Bone marrow (tissue), 2 donors: ENCODE measurements around the gene SULT4A1.

ENCODE experiments used
- DNase-seq, 2 donors: peaks; one replicate each; lab custom pipeline; 2025; lab: John Stamatoyannopoulos, UW

The SULT4A1 gene

DNA sequence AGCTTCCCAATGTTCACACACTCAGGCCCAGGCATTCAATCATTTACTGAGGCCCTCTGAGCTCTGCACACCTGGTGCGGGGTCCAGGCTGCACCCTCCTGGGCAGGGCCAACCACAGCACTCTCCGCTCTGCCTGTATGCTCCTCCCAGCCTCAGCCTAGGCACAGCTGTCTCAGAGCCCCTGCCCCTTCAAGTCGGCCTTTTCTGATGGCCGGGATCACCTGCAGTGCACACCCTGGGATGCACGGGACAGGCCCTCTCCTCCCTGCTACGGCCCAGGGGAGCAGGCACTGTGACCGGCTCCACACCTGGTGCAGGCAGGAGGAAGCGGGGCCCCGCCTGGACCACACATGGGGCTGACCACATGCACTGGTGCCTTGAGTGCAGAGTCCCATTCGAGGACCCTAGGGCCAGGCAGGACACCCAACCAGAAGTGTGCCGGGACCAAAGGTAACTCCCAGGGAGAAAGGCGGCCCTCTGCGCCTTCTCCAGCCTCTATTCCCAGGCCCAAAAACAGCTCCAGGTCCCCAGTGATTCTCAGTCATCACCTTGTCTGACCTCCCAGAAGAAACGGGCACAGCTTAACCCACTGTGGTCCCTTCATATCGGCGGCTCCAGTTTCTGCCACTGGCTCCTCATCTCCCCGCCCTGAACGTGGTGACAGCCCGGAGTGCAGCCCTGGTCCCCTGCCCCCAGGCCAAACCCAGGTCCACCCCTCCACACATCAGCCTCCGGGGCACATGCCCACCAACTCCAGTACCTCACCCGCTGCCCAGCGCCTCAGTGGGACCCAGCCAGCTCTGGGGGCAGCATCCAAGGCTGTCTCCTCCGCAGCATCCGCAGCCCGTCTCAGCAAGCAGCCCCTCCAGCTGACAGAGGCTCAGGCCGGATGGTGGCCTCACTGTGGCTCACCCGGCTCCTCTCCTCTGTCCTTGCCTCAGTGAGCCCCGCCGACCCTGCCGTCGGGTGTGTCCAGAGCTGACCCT lies 17.5 kb downstream of the SULT4A1 start:
- no peak for DNase-seq

DNA sequence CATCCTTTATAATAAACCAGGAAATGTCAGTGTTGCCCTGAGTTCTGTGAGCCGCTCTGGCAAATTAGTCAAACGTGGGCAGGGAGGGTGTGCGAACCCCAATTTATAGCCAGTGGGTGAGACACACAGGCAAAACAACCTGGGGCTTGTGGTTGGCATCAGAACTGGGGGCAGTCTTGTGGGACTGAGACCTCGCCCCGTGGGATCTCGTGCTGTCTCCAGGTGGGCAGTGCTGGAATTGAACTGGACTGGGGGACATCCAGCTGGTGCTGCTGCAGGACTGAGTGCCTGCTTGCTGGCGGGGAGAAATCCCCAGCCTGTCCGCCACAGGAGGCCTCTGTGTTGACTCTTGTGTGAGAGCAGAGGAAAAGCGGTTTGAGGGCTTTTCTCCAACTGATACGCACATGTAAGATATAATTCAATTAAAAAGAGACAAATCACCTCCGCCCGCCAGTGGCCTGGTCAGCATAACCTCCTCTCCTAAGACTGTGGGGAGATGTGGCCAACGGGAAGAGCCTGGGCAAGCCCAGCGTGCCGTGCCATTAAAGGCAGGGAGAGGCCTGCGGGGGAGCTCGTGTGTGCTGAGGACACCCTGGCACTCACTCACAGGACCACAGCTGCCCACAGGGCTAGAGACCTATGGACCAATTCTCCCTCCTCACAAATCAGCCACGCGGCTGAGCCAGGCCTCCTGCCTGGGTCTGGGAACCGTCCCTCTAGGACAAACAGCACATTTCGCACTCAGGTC lies 18.4 kb downstream of the SULT4A1 start:
- no peak for DNase-seq

DNA sequence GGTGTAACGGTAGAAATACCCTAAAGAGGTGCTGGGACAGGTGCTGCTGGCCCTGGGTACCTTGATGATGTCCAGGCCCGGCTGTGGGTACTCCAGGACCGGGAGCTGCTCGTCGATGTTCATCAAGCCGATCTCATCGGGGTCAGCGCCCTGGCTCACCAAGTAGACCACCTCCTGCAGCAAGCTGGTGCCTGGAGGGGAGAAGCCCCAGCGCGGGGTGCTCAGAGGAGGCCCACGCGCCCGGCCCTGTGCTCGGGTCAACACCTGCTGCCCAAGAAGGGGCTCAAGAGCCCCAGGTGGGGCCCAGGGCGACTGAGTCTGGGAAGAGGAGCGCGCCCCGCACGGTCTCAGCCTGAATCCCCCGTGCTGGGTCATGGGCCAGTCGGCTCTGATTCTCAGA lies 20.6 kb downstream of the SULT4A1 start:
- DNase-seq: no peak

DNA sequence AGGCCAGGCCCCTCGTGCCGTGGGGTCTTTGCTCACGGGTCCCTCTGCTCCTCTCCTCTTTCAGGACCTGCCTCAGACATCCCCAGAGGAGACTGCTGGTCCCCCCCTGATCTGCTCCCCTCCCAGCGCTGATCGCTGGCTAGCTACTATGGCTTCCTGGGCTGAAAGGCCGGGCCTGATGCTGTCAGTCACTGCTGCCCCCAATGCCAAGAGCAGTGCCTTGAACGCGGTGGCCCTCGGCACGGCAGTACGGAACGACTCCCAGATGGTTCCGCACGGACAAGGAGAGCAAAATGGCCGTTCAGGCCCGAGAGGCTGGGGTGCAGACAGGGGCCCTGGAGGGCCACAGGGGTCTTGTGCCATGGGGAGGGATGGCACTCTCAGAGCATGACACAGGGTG lies 21.5 kb downstream of the SULT4A1 start:
- no peak for DNase-seq

DNA sequence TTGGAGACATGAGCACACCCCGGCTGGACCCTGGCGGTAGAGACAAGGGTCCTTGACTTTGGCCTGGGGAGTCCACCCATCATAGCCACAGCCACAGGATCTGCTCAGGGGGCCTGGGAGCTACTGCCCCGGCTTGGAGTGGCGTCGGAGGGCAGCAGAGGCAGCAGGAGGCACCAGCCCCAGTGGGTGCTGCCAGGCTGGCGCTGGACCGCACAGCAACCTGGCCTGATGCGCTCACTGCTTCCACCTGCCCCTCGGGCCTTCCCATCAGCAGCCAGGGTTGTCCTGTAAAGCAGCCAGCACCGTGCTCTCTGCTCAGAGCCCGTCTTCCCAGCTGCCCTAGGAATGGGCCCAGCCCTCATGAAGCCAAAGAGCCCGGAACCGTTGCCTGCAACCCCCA lies 21.9 kb downstream of the SULT4A1 start:
- DNase-seq: no peak

DNA sequence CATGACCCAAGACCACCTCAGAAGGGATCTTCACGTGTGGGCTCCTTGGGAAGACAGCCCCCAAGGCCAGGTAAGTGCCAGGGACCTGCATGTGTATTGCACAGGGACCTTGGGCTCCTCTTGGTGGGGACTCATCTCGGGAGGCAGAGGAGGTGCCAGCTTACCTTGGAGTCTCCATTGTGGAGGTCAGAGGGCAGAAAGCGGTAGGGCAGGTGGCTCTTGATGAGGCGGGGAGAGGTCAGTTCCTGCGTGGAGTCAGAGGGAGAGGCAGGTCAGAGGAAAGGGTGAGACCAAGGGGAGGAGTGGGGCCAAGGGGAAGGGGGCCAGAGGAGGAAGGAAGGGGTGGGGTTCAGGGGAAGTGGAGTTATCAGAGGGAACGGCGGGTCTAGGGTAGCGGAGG lies 22.5 kb downstream of the SULT4A1 start:
- no peak for DNase-seq

DNA sequence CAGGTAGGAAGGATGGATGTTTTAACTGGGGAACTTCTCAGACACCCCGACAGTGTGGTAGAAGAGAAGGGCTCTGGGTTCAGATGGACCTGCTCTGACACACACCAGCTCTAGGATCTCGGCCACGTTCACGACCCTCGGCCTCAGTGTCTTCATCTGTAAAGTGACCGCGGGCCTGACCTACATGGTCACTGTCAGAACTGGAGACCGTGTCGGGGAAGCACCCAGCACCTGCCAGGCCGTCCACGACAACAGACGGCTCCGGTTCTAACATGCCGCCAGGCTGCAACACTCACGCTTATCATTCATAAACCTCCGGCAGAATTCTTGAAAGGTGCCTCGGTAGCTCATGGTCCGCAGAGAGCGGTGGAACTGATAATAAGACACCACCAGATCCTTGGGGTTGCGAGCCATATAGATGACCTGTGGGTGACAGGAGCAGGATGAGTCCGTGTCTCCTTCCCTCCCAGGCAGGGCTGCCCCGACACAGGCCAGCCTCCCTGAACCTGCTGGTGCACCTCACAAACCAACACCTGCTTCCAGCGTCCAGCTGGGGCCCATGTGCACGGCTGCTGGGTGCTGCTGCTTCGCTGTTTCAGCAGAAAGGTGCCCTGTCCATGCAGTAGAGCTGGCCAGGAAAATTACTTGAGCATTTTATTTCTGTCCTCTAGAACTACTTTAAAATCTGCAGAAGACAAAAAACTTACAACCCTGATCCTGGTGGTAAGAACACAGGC lies 23.6 kb downstream of the SULT4A1 start:
- DNase-seq: no peak

DNA sequence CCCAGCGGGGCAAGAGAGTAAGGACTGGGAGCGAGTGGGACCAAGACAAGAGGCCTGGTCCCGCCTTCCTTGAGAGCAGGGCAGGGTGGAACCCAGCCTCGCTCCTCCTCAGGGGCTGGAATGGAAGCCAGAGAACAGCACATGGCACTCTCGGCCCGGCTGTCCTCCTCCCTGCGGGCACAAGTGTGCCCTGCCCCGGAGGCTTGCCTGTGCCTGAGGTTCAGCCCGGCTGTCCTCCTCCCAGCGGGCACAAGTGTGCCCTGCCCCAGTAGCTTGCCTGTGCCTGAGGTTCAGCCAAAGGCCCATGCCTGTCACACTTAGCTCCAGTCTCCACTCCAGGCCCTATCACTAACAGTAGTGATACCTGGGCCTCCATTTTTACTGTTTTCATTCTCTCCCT lies 24.2 kb downstream of the SULT4A1 start:
- DNase-seq: no peak

DNA sequence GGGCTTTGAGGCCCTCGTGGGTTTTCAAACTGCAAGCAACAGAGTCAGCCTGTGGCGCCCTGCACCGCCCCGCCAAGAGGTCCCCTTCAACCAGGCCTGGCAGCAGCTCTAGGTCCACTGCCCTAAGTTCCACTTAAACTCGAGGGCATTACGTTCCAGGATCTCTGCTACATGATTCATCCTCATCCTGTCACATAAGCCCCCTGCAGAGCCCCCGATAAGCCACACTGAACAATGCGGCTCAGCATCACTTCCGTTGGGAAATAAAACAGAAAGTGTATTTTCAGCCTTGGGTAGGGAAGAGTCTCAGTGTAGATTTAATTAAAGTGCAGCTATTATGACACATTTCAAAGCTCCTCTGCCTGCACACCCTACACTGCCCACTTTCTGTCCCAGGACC lies 24.6 kb downstream of the SULT4A1 start:
- no peak for DNase-seq

DNA sequence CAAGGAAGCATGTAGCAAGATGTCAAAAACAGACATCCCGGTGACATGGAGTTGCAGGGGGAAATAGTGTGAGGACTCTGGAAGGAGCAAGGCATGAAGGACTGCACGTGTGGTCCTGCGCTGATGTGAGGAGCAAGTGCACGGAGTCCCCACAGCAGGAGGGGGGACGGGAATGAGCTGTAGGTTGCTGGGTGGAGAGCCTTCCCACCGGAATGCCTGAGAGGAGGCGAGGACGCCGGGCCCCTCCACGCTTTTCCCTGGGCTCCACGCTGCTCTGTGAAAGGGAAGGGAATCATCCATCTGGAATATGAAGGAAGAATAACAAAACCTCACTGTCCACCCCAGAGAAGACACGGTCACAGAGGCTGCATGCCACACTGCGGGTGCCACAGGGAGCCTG lies 26.6 kb downstream of the SULT4A1 start:
- no peak for DNase-seq

DNA sequence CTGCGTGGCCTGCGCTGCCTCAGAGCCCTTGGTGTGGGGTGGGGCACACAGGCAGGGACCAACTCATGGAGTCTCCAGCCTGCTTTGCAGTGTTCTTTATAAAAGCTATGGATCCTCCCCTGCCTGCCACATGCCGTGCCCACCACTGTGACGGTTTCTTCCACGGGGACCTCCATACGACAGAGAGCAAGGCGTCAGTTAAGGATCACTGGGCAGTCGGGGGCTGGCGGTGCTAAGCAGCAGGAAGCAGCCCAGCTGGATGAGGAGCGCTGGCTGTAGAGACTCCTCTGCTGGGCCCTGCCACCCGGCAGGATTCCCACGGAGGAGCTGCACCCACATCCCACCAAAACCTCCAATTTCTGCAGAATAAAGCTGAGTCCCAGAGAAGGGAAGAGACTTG lies 27.1 kb downstream of the SULT4A1 start:
- DNase-seq: no peak

DNA sequence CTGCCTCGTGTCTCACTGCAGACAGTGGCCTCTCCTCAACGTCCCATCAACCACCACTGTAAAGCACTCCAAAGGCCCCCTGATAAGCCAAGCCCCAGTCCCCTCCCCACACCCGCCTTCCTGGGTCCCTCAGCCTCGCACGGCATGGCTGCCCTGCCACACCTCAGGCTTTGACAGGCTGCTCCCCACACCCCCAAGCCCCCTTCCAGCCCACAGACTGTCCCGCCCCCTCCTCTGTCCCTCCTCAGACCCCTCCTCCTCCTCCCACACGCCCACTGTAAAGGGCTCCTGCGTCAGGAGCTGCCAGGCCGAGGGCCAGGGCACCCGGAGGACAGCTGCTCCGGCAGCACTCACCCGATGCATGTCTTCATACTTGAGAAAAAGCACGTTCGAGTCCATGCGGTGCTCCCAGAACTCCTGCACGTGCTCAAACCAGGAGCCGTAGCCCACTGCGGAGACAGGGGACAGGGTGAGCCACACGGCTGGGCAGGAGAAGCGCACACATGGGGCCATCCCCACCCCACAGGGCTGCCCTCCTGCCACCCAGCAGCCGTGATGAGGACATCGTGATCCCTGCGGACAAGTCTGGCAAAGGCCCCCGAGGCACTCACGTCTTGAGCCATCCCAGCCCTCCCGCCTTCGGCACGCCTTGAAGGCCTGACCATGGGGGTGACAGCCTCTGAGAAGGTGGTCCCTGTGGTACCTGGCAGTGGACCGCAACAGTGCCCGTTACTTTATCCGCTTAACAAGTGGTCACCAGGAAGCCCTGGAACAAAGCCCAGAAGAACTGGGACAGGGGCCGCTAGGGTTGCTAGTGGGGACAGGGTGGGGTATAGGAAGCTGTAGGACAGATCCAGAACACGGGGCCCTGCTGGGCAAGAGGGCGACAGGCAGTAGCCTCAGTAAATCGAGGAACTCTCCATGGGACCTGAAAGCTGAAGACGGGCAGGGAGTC lies 28.8 kb downstream of the SULT4A1 start:
- no peak for DNase-seq

DNA sequence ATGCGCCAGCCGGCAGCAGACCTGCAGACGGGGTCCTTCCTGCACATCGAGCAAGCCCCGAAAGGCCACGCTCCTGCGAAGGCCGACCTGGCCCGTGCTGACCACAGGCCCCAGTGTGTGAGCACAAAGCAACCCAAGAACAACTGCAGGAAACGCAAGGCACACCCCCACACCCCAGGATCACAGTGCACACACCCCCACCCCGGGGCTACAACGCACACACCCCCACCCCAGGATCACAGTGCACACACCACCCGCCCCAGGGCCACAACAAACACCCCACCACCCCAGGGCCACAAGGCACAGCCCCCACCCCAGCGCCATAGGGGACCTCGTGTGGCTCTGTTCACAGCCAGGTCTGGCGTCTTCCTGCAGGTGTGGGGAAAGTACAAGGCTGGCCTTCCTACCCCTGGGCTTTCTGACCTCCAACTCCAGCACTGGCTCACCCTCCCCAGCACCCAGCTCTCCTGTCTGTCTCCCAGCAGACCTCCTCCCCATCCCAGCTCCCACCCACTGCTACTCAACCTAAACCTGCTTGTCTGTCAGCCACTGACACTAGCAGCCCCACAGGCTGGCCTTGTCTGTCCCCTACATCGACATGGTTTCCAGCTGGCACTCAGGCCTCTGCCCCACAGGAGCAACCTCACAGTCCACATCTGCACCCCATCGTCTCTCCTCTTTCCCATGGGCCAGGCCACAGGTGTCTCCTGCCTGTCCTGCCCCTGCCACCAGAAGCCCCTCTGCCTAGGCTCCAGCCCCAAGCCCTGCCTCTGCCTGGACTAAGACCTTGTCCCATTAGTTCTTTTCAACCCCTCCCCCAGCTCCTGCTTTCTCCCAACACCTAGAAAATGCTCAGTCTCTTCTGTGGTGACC lies 29.7 kb downstream of the SULT4A1 start:
- no peak for DNase-seq

DNA sequence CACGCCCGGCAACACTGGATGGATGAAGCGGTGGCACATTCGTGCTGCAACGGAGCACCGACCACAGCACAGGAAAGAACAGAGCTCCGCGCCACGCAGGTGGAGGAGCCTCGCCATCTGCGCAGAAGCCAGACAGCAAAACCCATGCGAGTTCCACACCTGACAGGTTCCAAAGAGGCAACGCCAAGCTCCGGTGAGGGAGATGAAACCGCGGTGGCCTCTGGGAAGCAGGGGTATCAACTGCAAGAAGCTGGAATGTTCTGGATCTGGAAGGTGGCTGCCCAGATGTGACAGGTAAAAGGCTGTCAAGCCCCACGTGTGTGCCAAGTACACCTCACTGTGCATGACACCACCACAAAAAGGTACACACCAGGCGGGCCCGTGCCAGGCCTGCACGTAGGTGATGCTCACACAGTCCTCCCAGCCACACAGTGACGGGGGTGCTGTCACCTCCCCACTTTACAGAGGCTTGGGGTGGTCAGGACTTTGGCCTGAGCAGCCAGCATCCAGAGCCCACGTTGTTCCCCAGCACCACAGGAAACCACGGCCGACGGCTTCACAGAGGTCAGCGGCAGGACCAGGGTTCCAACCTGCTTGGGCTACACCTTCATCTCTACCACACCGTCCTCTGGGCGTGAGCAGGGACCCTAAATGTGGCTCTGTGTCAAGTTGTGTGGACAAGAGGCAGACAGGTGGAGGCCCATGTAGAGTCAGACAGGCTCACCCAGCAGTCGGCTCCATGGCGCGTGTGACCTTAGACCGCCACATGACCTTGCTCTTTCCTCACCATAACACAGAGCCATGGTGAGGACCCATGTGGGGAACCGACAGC lies 30.5 kb downstream of the SULT4A1 start:
- DNase-seq: no peak

DNA sequence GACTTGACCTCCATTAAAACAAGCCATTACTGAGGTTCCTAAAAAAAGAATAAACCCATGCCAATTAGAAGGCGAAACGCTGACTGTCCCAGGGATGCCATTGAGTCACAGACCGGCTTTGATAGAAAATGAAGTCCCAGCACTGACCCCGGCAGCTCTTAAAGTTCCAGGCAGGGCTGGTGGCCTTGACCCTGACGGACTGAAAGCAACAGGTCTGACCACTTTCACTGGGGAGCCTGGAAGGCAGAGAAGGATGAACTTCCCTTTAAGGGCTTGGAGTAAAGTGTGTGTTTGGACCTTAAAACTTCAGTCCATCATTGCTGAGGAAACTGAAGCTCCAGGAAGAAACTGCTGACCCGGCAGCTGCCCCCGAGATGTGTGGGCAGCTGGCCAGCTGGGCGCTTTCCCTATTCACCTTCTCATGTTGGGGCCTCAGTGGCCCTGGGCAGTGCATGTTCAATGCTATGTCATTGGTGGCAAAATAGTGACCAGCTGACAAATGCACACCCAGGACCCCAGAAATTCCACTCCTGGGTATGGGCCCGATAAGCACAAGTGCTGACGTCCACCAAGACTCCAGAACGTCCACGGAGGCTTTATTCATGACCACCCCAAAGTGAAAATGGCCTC lies 31.3 kb downstream of the SULT4A1 start:
- DNase-seq: no peak

DNA sequence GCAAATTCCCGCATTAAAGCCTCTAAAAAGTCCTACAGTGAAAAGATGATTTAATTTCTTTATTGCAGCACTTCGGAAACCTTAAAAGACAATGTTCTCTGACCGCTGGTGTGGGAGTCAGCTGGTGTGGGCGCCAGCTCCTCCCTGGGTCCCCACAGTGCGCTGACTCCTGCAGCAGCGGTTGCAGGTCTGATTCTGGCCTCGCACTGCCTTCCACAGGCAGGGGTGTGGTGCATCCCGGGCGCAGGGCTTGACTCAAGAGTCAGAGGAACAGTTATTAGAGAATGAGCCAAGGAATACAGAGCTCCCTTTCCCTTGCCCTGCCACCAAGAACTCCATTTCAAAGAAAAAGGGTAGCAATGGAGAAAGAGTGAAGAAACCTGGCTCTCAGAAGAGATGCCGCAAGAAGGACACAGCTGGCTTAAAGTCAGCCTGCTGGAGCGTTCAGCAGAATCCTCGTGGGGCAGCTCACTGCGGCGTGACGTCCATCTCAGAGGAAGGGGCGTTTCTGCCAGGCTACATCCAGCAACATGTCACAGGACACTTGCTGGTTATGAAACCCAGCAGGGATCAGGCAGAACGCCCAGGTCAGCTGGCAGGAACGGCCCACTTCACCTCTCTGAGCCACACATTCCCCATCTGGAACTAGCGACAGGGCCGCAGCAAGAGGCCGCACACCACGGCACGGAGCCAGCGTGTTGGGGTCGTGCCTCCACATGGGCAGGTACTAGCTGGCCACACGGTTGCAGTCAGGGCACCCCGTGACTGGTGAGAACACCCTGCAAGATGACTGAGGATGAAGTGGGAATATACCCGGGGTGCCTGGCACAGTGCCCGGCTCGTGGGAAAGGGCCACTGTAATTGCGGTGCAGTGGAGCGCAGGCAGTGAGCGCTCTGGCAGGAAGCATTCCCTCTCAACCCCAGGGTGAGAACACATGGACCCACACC lies 32.1 kb downstream of the SULT4A1 start:
- DNase-seq: no peak

DNA sequence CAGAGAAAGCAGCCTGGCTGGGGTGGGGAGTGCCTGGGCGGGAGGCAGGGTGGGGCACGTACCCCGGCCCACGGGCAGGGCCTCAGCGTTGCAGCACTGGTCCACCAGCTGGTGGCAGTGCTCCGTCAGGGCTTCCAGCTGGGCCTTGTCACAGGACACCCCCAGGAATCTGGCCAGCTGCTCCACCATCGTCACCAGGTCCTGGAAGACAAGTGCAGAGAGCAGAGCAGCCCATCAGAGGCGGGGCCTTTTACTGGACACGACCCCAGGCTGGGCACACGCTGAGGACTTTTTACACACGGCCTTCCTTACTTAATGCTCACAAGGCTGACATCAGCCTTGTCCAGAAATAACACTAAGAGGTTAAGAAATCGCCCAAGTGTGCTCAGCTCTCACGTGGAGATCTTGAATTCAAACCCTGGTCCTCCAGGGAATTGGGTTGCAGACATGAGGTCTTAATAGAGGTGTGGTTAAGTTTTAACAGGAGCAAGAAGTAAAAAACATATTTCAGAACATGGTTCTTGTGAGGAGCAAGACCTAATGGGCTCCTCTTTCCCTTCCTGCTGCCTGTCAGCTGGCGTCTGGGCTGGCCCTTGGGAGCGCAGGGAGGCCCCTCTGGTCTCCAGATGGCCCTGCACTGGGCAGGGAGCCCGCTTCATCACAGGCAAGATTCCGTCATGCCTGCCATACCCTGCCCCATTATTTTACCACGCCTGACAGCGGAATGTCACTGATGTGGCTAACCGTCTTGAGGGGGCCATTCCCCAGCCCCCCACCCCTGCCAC lies 33.1 kb downstream of the SULT4A1 start:
- no peak for DNase-seq
